ENCODE results near the gene DNMBP. TPM values are rescaled to one million over a fixed set of nuclear protein-coding genes. Genes with fewer than 3 reads are reported as not detected.

Gene DNMBP
- total RNA-seq, 2 donors from 2014 or later, result 17.9 to 34.2 TPM

- DNase-seq (ENCODE audit: low spot score) (no peak), ATAC-seq (ENCODE audit: insufficient number of reproducible peaks, low FRiP score, low read depth) (no peak)
- H3K4me1 ChIP-seq (ENCODE audit: control insufficient read depth in 1 of 2, low read depth in 2 of 2), result no peaks in the 10 kb centered on the region
- no peak overlapping the region for H3K4me3 ChIP-seq
- TF ChIP-seq, protein P1, sequence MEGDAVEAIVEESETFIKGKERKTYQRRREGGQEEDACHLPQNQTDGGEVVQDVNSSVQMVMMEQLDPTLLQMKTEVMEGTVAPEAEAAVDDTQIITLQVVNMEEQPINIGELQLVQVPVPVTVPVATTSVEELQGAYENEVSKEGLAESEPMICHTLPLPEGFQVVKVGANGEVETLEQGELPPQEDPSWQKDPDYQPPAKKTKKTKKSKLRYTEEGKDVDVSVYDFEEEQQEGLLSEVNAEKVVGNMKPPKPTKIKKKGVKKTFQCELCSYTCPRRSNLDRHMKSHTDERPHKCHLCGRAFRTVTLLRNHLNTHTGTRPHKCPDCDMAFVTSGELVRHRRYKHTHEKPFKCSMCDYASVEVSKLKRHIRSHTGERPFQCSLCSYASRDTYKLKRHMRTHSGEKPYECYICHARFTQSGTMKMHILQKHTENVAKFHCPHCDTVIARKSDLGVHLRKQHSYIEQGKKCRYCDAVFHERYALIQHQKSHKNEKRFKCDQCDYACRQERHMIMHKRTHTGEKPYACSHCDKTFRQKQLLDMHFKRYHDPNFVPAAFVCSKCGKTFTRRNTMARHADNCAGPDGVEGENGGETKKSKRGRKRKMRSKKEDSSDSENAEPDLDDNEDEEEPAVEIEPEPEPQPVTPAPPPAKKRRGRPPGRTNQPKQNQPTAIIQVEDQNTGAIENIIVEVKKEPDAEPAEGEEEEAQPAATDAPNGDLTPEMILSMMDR (IDR thresholded peaks at IDR 0.05), result no peak
- no peak overlapping the region for H3K27ac ChIP-seq
- H3K27me3 ChIP-seq (replicated peaks; ENCODE audit: insufficient read depth), result no peaks in the 10 kb centered on the region
- no peaks in the 10 kb centered on the region for H3K9me3 ChIP-seq
- no peaks in the 10 kb centered on the region for H3K36me3 ChIP-seq
These were observed 150.2 kb downstream of the DNMBP start for GRCh38 chr10:99859585-99859984.

GRCh38 chr10:99858849-99859248 is 150.9 kb downstream of the DNMBP start:
- ATAC-seq (ENCODE audit: insufficient number of reproducible peaks, low FRiP score, low read depth) (no peak), DNase-seq (ENCODE audit: low spot score) (no peak)
- Histone ChIP-seq H3K9me3 (no peaks in the 10 kb centered on the region), H3K27ac (no peak overlapping the region), H3K4me1 (ENCODE audit: control insufficient read depth in 1 of 2, low read depth in 2 of 2) (no peaks in the 10 kb centered on the region), H3K27me3 (replicated peaks; ENCODE audit: insufficient read depth) (no peaks in the 10 kb centered on the region), H3K4me3 (no peak overlapping the region), H3K36me3 (no peaks in the 10 kb centered on the region)
- TF ChIP-seq, protein P1 (IDR thresholded peaks at IDR 0.05), result no peak

DNA sequence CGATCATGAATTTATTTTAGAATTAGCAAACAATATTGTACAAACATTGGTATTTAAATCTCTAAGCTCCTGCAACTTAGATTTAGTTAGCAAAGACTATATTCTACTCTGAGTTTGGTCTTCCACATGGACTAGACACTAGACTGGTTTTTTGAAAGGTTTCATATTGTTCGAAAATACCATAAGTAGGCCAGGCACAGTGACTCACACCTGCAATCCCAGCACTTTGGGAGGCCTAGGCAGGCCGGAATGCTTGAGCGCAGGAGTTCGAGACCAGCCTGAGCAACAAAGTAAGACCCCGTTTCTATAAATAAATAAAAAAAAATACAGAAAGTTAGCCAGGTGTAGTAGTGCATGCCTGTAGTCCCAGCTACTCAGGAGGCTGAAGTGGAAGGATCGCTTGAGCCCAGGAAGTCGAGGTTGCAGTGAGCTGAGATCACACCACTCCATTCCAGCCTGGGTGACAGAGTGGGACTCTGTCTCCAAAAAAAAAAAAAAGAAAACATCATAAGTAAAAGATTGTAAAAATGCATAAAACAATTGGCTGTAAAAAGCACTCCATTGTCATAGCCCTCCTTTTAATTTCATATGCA is 154.2 kb downstream of the DNMBP start:
- TF ChIP-seq, protein P1 (IDR thresholded peaks at IDR 0.05), result no peak
- ATAC-seq (ENCODE audit: insufficient number of reproducible peaks, low FRiP score, low read depth) (no peak), DNase-seq (ENCODE audit: low spot score) (no peak)
- Histone ChIP-seq H3K36me3 (no peaks in the 10 kb centered on the region), H3K9me3 (no peaks in the 10 kb centered on the region), H3K4me3 (no peak overlapping the region), H3K27ac (no peak overlapping the region), H3K27me3 (replicated peaks; ENCODE audit: insufficient read depth) (no peaks in the 10 kb centered on the region), H3K4me1 (ENCODE audit: control insufficient read depth in 1 of 2, low read depth in 2 of 2) (no peaks in the 10 kb centered on the region)

- no peak overlapping the region for H3K27ac ChIP-seq
- H3K4me1 ChIP-seq (ENCODE audit: control insufficient read depth in 1 of 2, low read depth in 2 of 2), result no peaks in the 10 kb centered on the region
- DNase-seq (ENCODE audit: low spot score) (no peak), ATAC-seq (ENCODE audit: insufficient number of reproducible peaks, low FRiP score, low read depth) (no peak)
- H3K27me3 ChIP-seq (replicated peaks; ENCODE audit: insufficient read depth), result no peaks in the 10 kb centered on the region
- H3K36me3 ChIP-seq, result no peaks in the 10 kb centered on the region
- H3K9me3 ChIP-seq, result no peaks in the 10 kb centered on the region
- no peak overlapping the region for H3K4me3 ChIP-seq
- TF ChIP-seq, protein P1 (IDR thresholded peaks at IDR 0.05), result no peak
These were observed 154.9 kb downstream of the DNMBP start for GRCh38 chr10:99854860-99855259.

DNA sequence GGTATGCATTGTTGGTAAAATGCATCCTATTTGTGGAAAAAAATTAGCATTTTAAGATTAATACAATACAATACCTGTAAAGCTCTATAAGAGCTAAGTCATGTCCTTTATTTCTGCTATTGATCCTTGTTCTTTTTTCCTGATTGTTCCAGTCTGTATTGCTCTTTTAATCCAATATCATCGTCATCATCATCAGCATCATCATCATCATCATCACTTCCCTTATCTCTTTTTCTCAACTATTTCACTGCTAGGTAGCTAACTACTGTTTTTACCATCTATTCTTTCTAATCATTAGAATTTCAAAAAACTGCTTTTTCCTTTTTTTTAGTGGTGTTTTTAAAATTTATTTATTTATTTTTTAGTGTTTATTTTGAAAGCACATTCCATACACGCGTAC is 156.1 kb downstream of the DNMBP start:
- Histone ChIP-seq H3K27ac (no peak overlapping the region), H3K4me3 (no peak overlapping the region), H3K9me3 (no peaks in the 10 kb centered on the region), H3K36me3 (no peaks in the 10 kb centered on the region), H3K27me3 (replicated peaks; ENCODE audit: insufficient read depth) (no peaks in the 10 kb centered on the region), H3K4me1 (ENCODE audit: control insufficient read depth in 1 of 2, low read depth in 2 of 2) (no peaks in the 10 kb centered on the region)
- ATAC-seq (ENCODE audit: insufficient number of reproducible peaks, low FRiP score, low read depth) (no peak), DNase-seq (ENCODE audit: low spot score) (no peak)
- TF ChIP-seq, protein P1 (IDR thresholded peaks at IDR 0.05), result no peak
